Measurements from ENCODE around the gene ZNF460.

- TF ChIP-seq POLR2AphosphoS5 (IDR thresholded peaks at IDR 0.05; ENCODE audit: low read depth, low read length): no peak
- TF ChIP-seq CTCF (IDR thresholded peaks at IDR 0.05): no peak
- no peak for TF ChIP-seq TCF7L2 (IDR thresholded peaks at IDR 0.05; ENCODE audit: low read depth, low read length)
Measured at GRCh38 chr19:57338877-57339276, 58.6 kb downstream of the ZNF460 start.
